Esophagus mucosa (tissue), 1 donor: ENCODE data around the gene CGREF1. TPM values are rescaled to one million over a fixed set of nuclear protein-coding genes. Genes with fewer than 3 reads are reported as not detected.

Source experiments
- total RNA-seq: library from RNA; stranded (reverse); gene quantifications from one replicate; pipeline ENCODE4 v1.2.4, GENCODE V29; 2023
- donor health status: DM: yes; HTN: yes; CAD: no.

CGREF1 gene
- total RNA-seq, 1 donor from 2014 or later: 0.96 TPM

Other genes starting within 250 kb of the CGREF1 start
- 6.9 TPM for gene MAPRE3, start 148.5 kb downstream of the CGREF1 start, total RNA-seq
- gene TMEM214, start 86.2 kb downstream of the CGREF1 start, total RNA-seq: 29.7 TPM
- 14.1 TPM for gene AGBL5, start 67.5 kb downstream of the CGREF1 start, total RNA-seq
- gene OST4, start 47.5 kb downstream of the CGREF1 start, total RNA-seq: 258 TPM
- gene EMILIN1, start 40.5 kb downstream of the CGREF1 start, total RNA-seq: 3.0 TPM
- gene KHK, start 32.4 kb downstream of the CGREF1 start, total RNA-seq: 3.5 TPM
- gene ABHD1, start 4.7 kb upstream of the CGREF1 start, total RNA-seq: not detected
- 26.5 TPM for gene PREB, start 15.5 kb upstream of the CGREF1 start, total RNA-seq
- not detected for gene PRR30, start 20.3 kb upstream of the CGREF1 start, total RNA-seq
- not detected for gene TCF23, start 29.9 kb upstream of the CGREF1 start, total RNA-seq
- gene ATRAID, start 92.9 kb upstream of the CGREF1 start, total RNA-seq: 75.0 TPM
- 15.6 TPM for gene SLC5A6, start 93.1 kb upstream of the CGREF1 start, total RNA-seq
- gene CAD, start 98.2 kb upstream of the CGREF1 start, total RNA-seq: 26.7 TPM
- not detected for gene SLC30A3, start 143.9 kb upstream of the CGREF1 start, total RNA-seq
- gene DNAJC5G, start 156.3 kb upstream of the CGREF1 start, total RNA-seq: not detected
- 0.16 TPM for gene TRIM54, start 163.3 kb upstream of the CGREF1 start, total RNA-seq
- gene UCN, start 189.3 kb upstream of the CGREF1 start, total RNA-seq: 0.56 TPM
- 42.7 TPM for gene MPV17, start 204.0 kb upstream of the CGREF1 start, total RNA-seq
- gene GTF3C2, start 237.6 kb upstream of the CGREF1 start, total RNA-seq: 50.8 TPM